Fibroblast of skin of scalp (primary cell): ENCODE results near the gene SLC28A2. TPM values are rescaled to one million over a fixed set of nuclear protein-coding genes. Genes with fewer than 3 reads are reported as not detected.
"Not testable (repeated sequence)": the region's sequence is repeated elsewhere in the genome, so short reads cannot be mapped to it uniquely, and the experiment has no call there.

Source experiments
- DNase-seq: peaks from one replicate; pipeline ENCODE4 v3.0.0-alpha.2; 2013
- polyA plus RNA-seq, 2 experiments: library from polyadenylated mRNA; unstranded; fragments of 120-200 nt; gene quantifications; one replicate each; pipeline ENCODE4 v1.2.1, GENCODE V29; 2013; ENCODE audit not compliant: insufficient read length in 2 of 2

The SLC28A2 gene, protein sequence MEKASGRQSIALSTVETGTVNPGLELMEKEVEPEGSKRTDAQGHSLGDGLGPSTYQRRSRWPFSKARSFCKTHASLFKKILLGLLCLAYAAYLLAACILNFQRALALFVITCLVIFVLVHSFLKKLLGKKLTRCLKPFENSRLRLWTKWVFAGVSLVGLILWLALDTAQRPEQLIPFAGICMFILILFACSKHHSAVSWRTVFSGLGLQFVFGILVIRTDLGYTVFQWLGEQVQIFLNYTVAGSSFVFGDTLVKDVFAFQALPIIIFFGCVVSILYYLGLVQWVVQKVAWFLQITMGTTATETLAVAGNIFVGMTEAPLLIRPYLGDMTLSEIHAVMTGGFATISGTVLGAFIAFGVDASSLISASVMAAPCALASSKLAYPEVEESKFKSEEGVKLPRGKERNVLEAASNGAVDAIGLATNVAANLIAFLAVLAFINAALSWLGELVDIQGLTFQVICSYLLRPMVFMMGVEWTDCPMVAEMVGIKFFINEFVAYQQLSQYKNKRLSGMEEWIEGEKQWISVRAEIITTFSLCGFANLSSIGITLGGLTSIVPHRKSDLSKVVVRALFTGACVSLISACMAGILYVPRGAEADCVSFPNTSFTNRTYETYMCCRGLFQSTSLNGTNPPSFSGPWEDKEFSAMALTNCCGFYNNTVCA
- 0.16 TPM for polyA plus RNA-seq (2013, experiment 1 of 2; ENCODE audit: insufficient read length)
- polyA plus RNA-seq (2013, experiment 2 of 2; ENCODE audit: insufficient read length) = not detected

- no peak for DNase-seq
Measured at GRCh38 chr15:45251888-45252287, at the start of gene SLC28A2. Gene SLC28A2 (plus strand): TSS chr15:45252234. CDS start chr15:45253216, 982 bp downstream.

DNA sequence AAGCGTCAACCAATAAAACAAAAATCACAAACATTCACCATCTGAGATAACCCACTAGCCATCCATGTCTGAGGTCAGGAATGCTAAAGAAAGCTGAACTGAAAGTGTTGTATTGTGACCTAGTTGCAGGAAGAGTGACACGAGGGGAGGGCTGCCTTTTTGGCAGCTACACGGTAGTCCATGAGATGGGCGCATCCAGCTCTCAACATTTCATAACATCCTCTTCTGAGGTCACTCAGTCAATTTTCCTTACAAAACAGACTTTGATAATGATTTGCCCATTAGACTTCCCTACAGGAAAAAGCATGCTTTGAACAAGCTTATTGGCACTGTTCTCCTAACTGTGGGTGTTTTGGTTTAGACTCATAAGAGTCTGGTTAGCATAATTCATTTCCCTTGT, 48.9 kb upstream of the SLC28A2 start:
- DNase-seq = no peak

GRCh38 chr15:45205192-45205591, 46.8 kb upstream of the SLC28A2 start:
- peak; percentile 65 for DNase-seq

DNA sequence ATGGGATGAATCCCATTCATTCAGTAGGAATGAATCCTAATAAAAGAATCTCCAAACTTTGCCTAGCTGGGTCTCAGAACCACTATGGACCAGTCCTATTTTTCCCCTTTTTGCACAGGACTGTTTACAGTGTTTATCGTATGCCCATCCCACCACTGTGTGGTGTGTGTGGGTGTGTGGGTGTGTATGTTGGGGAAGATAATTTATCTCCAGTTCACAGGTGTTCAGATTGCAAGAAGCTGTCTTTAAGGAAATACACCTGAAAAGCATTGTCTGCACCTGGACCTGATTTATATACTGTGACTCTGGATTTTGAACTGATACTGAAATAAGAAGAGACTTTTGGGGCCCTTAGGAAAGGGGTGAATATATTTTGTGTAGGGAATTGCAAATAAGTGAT, 39.5 kb upstream of the SLC28A2 start:
- DNase-seq = no peak

GRCh38 chr15:45221053-45221599, 30.9 kb upstream of the SLC28A2 start:
- DNase-seq = no peak

- no peak for DNase-seq
Measured at GRCh38 chr15:45221967-45222366, 30.1 kb upstream of the SLC28A2 start.

DNA sequence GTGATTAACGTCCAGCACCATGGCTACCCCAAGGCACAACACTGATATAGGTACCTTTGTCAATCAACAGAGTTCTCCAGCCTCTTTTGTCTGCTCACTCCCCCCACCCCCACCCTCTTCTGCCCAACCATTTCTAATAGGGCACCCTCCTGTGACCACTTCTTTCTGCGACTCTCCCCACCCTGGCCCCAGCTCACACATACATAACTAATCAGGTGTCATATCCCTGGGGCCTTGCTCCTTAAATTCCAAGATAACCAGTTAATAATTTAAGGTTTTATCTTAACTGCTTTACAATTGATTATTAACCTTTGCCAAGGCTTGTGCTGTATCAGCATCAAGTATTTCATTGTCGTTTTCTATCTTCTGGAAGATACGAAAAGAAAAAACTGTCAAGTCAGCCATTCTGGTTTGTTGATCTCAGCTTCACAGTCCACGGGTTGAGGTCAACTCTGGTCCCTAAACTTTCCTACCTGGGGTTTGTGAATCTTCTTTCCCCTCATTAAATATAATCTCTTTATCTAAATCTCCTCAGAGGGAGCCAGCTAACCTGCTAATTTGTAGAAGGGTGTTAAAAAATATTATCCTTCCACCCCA, 27.3 kb upstream of the SLC28A2 start:
- DNase-seq = no peak

DNA sequence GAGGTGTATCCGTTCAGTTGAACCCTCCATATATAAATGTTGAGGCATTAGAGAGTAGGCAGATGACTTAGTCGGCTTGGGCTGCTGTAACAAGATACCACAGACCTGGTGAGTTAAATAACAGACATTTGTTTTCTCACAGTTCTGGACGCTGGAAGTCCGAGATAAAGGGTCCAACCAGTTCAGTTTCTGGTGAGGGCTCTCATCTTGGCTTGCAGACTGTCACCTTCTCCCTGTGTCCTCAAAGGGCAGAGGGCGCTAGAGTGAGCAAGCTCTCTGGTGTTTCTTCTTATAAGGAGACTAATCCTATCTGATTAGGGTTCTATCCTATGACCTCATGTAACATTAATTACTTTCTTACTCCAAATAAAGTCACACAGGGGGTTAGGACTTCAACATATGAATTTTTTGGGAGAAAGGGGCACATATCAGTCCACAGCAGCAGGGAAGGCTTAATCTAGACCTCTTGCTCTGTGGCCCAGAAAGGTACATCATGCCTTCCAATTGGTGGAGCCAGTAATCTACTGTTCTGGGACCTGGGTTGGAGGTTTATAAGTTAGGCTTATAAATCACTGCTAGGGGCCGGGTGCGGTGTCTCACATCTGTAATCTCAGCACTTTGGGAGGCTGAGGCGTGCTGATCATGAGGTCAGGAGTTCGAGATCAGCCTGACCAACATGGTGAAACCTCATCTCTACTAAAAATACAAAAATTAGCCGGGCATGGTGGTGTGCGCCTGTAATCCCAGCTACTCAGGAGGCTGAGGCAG, 26.3 kb upstream of the SLC28A2 start:
- no peak for DNase-seq

- no peak for DNase-seq
Measured at GRCh38 chr15:45228931-45229330, 23.1 kb upstream of the SLC28A2 start.

GRCh38 chr15:45230245-45230965, 21.6 kb upstream of the SLC28A2 start:
- no peak for DNase-seq

DNA sequence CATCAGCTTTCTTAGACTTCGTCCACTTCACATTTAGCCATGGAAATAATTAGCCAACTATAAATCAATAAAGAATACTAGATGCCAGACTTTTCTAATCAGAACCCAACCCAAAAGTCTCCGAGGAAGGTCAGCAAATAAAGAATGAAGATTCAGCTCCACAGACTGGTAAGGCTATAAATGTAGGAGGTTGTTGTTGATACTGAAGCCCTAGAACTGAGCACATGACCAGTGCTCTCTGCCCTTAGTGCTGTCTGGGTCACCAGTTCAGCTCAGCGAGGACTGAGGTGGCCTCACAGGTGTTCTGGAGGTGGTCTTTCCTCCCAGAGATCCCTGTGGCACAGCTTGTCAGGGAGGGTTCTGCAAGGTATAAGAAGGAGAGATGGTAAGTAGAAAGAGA, 20.9 kb upstream of the SLC28A2 start:
- no peak for DNase-seq

DNA sequence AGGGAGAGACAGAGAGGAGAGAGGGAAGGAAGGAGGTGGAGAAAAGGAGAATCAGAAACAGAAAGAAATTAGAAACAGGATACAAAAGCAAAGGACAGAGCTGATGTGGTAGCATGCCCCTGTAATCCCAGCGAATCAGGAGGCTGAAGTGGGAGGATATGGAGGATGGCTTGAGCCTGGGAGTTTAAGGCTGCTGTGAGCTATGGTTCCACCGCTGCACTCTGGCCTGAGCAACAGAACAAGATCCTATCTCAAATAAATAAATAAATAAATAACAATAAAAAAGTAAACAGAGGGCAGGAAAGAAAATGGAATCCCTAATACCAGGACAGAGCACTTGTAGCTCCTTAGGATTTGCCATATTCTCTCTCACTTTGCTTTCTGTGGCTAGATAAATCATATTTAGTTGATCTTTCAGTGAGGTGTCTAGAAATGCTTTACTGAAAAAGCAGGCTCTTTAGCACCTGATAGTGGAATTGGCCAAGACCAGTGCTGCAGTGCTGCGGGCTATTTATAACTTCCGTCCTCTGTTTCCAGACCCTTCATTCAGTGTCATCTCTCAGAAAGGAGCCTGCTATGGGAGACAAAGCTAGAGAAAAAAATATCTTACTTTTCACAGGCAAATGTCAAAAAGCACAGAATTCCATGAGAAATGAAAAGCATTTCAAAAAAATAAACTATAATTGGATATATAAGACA, 20.0 kb upstream of the SLC28A2 start:
- no peak for DNase-seq

DNA sequence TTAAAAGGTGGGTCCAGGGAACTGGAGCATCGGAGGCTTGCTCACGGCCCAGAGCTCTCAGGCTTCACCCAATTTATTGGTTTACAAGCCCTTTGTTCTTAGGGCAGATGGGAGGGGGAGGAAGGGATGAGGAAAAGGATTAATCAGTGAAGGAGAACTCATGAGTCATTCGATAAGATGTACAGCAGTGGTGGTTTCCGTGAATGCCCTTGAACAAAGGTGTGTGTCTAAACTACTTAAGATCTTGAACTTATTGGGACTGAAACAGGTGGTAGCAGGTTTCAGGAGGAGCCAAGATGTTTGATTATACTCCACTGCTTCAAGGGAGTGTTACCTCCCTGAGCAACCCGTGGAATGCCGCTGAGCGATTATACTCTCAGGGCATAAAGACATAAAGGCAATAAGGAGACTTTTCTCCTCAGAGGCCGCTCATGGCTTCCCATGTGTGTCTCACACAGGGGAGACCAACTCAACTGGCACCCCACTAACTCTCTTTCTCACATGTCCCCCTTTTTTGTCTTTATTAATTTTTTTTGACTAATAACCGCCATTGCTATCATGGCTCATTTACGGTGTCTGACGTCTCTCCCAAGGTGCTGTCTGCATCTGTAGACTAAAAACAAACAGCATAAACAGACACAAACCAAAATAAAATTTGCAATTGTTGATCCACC, 17.3 kb upstream of the SLC28A2 start:
- no peak for DNase-seq

- DNase-seq = not testable (repeated sequence)
Measured at GRCh38 chr15:45236806-45237205, 15.2 kb upstream of the SLC28A2 start.

DNA sequence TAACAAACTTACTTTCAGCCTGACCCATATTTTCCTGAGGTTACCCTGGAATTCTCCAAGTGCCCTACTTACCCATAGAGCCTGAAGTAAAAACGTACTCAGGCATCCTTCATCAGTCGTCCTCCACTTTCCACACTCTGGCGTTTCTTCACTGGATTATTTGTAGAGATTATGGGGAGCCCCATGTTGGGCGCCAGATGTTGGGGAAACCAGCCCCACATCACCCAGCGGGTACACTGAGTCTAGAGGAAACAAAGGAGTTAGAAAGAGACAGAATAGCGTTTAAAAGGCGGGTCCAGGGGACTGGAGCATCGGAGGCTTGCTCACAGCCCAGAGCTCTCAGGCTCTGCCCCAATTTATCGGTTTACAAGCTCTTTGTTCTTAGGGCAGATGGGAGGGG, 9.7 kb upstream of the SLC28A2 start:
- DNase-seq = peak; percentile 6

GRCh38 chr15:45249125-45249780, 2.8 kb upstream of the SLC28A2 start:
- DNase-seq = no peak

DNA sequence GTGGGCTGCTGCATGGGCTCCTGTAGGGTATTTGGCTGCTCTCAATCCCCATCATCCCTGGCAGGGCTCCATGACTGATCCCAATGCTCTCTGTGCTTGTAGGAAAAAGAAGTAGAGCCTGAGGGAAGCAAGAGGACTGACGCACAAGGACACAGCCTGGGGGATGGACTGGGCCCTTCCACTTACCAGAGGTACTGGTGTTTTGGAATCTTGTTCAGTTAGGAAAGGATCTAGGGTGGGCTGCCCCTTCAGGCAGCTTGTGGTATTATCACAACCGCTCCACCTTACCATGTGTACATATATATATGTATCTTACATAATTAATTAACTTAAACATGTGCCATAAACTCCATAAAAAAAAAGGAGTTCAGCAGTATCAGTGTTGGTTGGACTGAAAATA, 1.3 kb downstream of the SLC28A2 start:
- DNase-seq = no peak

DNA sequence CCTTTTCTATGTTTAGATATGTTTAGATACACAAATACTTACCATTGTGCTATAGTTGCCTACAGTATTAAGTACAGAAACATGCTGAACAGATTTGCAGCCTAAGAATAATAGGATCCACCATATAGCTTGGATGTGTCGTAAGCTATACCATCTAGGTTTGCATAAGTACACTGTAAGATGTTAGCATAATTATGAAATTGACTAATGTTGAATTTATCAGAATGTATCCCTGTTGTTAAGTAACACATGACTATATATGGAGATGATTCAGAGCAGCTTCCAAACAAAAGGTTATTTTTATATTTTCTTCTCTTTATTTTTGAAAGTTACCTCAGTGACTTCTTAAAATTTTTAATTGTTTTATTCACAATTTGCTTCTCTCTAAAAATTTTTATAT, 2.4 kb downstream of the SLC28A2 start:
- peak; percentile 2 for DNase-seq

- DNase-seq = peak; percentile 58
Measured at GRCh38 chr15:45254824-45255223, 2.8 kb downstream of the SLC28A2 start.

GRCh38 chr15:45259796-45260195, 7.8 kb downstream of the SLC28A2 start:
- no peak for DNase-seq
